GM21515 (cell line): Measurements from ENCODE around the gene TRMU.

Experiments
- ATAC-seq: cut with Tn5 transposase; IDR thresholded peaks from one replicate; pipeline ENCODE4 v1.9.1; 2021; ENCODE audit not compliant: unreplicated experiment

The TRMU gene

GRCh38 chr22:46368871-46369715 is 33.6 kb downstream of the TRMU start:
- no peak for ATAC-seq

GRCh38 chr22:46369716-46370583 is 34.4 kb downstream of the TRMU start:
- no peak for ATAC-seq

GRCh38 chr22:46370584-46371291 is 35.2 kb downstream of the TRMU start:
- no peak for ATAC-seq

- ATAC-seq, result no peak
Measured at GRCh38 chr22:46371623-46372226, 36.2 kb downstream of the TRMU start.

- no peak for ATAC-seq
Measured at GRCh38 chr22:46372686-46373085, 37.2 kb downstream of the TRMU start.

- no peak for ATAC-seq
Measured at GRCh38 chr22:46373159-46373558, 37.6 kb downstream of the TRMU start.

GRCh38 chr22:46373921-46374662 is 38.6 kb downstream of the TRMU start:
- ATAC-seq, result no peak

- no peak for ATAC-seq
Measured at GRCh38 chr22:46374663-46375474, 39.4 kb downstream of the TRMU start.

- ATAC-seq, result no peak
Measured at GRCh38 chr22:46376111-46376510, 40.6 kb downstream of the TRMU start.

- no peak for ATAC-seq
Measured at GRCh38 chr22:46376908-46377524, 41.5 kb downstream of the TRMU start.

GRCh38 chr22:46377525-46378425 is 42.3 kb downstream of the TRMU start:
- ATAC-seq, result no peak

- ATAC-seq, result no peak
Measured at GRCh38 chr22:46378426-46379065, 43.0 kb downstream of the TRMU start.

GRCh38 chr22:46379066-46379930 is 43.8 kb downstream of the TRMU start:
- ATAC-seq, result no peak

- ATAC-seq, result no peak
Measured at GRCh38 chr22:46380069-46380468, 44.6 kb downstream of the TRMU start.

- ATAC-seq, result no peak
Measured at GRCh38 chr22:46380581-46380980, 45.1 kb downstream of the TRMU start.

GRCh38 chr22:46381142-46381541 is 45.6 kb downstream of the TRMU start:
- ATAC-seq, result no peak

GRCh38 chr22:46381731-46382130 is 46.2 kb downstream of the TRMU start:
- no peak for ATAC-seq
